ENCODE results near the gene TANC1.

The TANC1 gene

DNA sequence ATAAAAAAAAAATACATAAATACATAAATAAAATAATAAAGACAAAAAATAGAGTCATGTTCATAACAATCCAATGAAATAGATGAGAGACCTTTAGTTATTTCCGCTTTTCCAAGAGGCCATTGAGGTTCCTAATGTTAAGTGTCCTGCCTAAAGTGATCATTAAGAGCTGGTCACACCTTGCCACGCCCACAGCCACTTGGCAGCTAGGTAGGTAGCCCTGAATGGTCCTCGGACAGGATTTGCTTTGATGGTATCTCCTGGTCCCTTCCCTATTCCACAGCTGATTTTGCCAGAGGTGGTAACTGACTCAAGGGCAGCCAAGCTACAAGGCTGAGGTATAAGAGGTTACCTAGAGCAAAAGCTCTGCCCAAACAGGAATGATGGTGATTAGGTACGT is 24.5 kb upstream of the TANC1 start:
- TF ChIP-seq POLR2A (IDR thresholded peaks at IDR 0.05; ENCODE audit: low read depth, low read length): no peak
- FAIRE-seq (no peak), DNase-seq (ENCODE audit: insufficient read length, low spot score) (no peak)

DNA sequence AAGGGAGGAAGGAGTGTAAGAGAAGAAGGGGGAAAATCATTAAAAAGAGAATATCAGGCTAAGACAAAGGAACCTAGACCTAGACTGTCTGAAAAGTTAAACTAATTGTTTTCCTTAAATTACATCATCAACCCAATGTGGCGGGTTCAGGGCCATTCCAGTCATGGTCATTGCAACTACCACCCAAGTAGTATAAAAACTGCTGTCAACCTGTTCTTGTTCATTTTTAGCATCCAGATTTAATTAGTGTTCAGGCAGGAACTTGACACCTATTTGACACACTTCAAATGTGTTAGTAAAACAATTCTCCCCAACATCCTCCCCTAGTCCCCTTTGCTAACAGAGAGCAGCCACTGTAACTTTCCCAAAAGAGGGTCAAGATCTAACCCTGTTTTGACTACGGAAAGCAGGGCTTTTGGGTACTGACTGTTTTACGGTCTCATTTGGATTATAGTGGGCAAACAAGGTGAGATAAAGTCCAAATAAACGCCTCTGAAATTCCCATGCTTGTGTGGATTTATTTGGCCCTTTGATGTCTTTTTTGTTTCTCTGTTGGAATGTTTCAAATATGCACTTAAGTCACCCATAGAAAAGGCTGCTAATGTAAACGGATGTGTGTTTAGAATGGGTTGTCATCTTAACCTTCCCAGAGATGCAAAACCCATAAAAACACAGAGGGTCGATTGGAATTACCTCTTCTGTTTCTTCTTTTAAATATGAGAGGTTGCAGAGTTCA is 19.3 kb upstream of the TANC1 start:
- FAIRE-seq: no peak
- TF ChIP-seq POLR2A (IDR thresholded peaks at IDR 0.05; ENCODE audit: low read depth, low read length): no peak
- no peak for DNase-seq (ENCODE audit: insufficient read length, low spot score)

DNA sequence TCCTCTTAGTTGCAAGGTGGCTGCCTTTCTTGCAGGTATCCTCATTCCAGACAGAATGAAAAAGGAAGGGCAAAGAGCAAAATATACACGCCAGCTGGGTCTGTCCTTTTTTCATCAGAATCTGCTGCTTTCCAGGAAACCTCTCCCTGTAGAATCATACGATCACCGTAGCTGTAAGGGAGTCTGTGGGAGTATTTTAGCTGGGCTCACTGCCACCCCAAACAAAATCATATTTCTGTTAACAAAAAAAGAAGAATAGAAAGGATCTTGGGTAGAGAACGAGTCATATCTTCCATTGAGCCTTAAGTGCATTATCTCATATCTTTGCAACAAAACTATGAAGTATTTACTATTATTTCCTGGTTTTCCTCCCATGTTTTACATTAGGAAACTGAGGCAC is 15.0 kb upstream of the TANC1 start:
- DNase-seq (ENCODE audit: insufficient read length, low spot score) (no peak), FAIRE-seq (no peak)
- TF ChIP-seq POLR2A (IDR thresholded peaks at IDR 0.05; ENCODE audit: low read depth, low read length): no peak

DNA sequence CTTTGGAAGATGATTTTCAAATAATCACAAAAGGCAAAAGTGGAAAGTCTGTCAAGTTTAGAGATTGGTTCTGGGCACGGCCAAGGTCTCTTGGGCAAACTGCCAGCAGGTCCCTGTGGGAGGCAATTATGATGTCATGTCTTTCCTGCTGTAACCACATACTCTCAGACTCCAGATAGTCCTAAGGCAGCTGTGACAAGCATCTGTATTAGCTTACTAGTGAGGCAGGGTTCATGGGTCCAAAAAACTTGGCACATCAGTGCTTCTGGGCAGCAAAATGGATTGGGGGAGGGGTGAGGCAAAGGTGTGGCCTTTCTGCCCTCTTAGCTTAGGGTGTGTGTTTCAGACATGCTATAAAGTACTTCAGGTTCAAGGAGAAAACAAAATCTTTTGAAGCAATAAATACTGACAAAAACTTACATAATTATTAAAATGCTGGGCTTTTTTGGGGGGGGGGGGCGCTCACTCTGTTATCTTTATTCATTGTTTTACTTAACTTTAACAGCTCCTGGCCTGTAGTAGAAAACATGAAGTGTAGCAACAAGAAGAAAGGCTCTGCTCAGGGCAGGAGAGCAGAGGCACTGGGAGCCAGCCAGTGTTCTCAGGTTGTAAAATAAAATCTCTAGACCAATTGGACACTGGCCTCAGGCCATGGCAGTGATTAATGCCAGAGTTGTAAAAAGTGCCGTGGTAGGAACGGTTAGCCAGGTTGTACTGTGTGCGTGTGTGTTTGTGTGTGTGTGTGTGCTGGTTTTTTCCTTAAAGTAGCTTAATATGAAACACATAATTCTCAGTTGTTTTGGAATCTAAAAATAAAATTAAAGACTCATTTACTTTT is 14.3 kb upstream of the TANC1 start:
- no peak for DNase-seq (ENCODE audit: insufficient read length, low spot score)
- FAIRE-seq: peak; percentile 93
- TF ChIP-seq POLR2A (IDR thresholded peaks at IDR 0.05; ENCODE audit: low read depth, low read length): no peak

DNA sequence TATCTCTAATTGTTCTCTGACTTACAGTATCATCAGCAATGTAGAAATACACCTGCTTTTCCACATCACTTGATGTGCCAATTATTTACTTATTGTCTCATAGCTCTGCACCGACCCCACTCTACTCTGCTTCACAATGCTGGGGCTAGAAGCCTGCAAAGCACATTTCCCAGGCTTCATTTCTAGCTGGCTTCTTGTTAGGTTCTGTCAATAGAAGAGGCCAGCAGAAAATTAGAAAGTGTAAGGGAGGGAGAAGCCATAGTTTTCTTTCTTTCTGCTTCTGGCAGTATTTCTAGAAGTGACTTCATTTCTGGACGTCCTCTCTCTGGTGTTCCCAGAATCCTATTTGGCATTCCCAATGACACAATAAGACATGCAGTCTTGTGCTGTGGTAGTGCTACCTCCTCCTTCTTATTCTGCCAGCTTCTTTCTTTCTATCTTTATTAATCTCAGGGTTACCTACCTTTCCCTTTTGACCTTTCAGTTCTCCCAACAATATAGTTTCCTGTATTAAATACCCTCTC is 12.5 kb upstream of the TANC1 start:
- DNase-seq (ENCODE audit: insufficient read length, low spot score) (no peak), FAIRE-seq (no peak)
- TF ChIP-seq POLR2A (IDR thresholded peaks at IDR 0.05; ENCODE audit: low read depth, low read length): no peak

DNA sequence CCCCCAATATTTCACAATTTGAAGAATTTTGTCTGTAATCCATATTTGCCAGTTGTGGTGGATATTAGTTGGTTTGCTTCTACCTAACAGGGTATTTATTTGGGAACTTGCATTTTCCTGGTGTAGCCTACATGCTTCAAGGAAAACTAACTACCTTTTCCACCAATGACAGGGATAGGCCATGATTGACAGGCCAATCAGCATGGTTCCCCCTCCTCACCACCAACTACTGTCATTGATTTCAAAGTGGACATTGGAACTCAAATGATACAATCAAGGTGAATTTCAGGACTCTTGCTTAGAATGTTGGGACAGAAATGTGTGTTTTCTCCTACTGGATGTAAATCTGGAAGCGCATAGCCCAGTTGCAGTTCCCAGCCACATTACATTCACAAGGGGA is 10.1 kb upstream of the TANC1 start:
- no peak for DNase-seq (ENCODE audit: insufficient read length, low spot score)
- FAIRE-seq: no peak
- no peak for TF ChIP-seq POLR2A (IDR thresholded peaks at IDR 0.05; ENCODE audit: low read depth, low read length)

DNA sequence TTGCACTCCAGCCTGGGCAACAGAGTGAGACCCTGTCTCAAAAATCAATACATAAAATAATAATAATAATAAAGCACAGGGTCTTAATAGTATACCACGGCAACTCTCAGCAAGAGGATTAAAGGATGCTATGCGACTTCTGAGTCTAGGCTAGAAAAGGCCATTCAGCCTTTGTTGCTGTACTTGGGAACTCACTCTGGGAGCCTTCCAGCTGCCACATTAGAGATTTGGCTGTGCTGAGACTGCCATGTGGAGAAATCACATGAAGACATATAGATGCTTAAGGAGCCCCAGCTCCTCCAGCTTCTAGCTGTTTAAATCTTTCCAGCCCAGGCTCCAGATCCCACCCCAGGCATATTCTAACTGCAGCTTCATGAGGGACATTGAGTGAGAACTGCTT is 8.2 kb upstream of the TANC1 start:
- TF ChIP-seq POLR2A (IDR thresholded peaks at IDR 0.05; ENCODE audit: low read depth, low read length): no peak
- no peak for FAIRE-seq
- no peak for DNase-seq (ENCODE audit: insufficient read length, low spot score)

DNA sequence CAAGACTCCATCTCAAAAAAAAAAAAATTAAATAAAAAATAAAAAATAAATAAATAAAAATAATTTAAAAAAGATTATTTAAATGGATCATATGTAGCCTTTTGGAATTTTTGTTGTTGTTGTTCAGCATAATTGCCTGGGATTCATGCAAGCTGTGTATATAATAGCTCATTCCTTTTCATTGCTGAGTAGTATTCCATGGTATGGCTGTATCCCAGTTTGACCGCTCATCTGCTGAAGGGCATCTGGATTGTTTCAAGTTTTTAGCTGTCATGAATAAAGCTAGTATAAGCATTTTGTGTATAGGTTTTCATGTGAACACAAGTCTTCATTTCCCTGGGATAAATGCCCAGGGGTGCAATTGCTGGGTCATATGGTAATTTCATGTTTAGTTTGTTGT is 6.4 kb upstream of the TANC1 start:
- TF ChIP-seq POLR2A (IDR thresholded peaks at IDR 0.05; ENCODE audit: low read depth, low read length): no peak
- DNase-seq (ENCODE audit: insufficient read length, low spot score) (no peak), FAIRE-seq (no peak)

DNA sequence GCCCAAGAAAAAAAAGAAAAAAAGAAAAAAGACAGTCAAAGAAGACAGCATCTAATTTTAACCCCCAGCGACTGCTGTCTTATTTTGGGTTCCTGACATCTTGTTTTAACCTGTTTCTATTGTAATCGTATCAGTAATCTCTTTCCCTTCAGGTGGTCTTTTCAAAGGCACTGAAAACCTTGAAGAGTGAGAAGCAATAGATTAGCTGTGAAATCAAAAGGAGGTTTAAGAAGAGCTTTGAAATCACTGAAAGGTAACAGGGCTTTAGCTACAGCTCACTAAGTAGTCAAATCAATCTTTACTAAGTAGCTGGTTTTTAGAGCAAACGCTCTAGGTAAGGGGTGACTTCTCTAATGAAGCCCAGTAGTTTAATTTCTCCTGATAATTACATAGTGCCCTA is 5.4 kb upstream of the TANC1 start:
- no peak for DNase-seq (ENCODE audit: insufficient read length, low spot score)
- no peak for FAIRE-seq
- TF ChIP-seq POLR2A (IDR thresholded peaks at IDR 0.05; ENCODE audit: low read depth, low read length): no peak

DNA sequence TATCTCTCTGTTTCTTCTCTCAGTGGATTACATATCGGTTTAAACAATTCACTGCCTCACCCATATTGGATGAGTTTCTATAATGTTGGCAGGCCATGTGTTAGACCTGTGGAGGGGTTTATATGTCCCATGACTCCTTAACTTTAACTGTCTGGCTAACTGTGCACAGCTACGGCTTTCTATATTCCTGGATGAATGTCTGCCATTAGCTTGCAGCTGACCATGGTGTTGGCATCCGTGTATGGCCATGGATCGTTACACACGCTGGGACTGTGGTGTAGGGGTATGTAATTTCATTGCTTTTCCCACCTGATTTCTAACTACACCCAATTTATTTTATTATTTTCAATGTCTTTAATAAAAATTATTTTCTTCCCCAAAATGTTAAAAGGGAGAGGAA is 3.3 kb upstream of the TANC1 start:
- FAIRE-seq (no peak), DNase-seq (ENCODE audit: insufficient read length, low spot score) (no peak)
- no peak for TF ChIP-seq POLR2A (IDR thresholded peaks at IDR 0.05; ENCODE audit: low read depth, low read length)

DNA sequence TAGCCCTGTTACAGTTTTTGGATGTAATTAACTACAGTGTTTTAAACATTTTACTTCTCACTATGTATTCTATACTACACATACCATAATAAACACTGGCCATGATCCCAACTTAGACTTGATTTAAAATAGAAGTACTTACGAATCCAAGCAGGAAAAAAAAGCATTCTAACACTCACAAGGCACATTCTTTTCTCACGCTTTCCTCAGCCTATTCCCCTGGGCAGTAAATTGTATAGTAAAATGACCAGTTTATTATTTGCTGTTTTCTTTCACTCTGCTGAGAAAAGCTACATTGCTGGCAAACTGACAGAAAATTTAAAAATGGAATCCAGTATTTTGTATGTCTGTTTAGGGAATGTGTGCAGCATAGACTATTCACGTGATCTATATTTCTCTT is 2.8 kb upstream of the TANC1 start:
- TF ChIP-seq POLR2A (IDR thresholded peaks at IDR 0.05; ENCODE audit: low read depth, low read length): no peak
- FAIRE-seq (peak; percentile 58), DNase-seq (ENCODE audit: insufficient read length, low spot score) (no peak)

DNA sequence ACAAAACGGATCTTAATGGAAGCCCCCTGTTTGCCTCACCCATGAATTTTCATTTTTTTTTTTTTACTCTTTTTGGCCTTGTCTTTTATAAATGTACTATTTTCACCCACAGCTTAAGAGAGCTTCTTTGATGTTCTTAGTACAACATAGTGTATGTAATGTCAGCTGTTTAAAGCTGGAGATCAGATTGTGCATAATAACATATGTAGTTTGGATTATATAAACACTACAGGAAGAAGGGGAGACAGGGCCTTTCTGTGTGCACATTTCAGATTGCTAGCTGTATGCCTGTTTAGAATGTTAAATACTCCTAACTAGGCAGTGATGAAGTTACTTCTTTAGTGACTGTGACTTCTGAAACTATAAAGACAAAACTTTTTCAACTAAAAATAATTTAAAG is 2.1 kb upstream of the TANC1 start:
- TF ChIP-seq POLR2A (IDR thresholded peaks at IDR 0.05; ENCODE audit: low read depth, low read length): no peak
- FAIRE-seq (peak; percentile 20), DNase-seq (ENCODE audit: insufficient read length, low spot score) (no peak)

DNA sequence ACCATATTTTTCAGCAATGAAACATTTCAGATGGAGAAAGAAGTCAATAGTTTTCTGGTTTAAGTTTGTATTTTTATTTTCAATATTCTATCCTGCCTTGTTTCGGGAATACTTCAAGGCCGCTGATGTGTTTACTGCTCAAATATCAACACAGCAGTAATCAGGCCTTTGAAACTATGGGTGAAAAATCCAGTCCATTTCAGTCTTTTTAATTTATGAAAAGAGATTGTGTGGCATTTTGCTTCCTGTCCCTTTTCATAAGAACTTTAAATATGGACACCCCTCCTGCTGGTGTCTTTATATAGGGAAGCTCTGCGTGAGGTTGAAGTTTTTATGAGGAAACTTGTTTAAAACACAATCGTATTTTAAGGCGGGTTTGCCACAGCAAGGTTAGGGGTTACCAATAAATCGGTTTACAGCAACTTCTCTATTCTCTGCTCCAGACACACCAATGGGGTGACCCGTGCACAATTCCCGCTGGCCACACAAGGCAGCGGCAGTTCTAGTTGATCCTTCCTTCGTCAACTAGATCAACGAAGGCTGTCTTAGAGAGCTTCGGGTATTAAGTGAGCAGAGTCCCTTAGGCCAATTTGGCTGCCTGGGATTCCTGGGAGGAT is 1.2 kb upstream of the TANC1 start:
- TF ChIP-seq POLR2A (IDR thresholded peaks at IDR 0.05; ENCODE audit: low read depth, low read length): no peak
- no peak for DNase-seq (ENCODE audit: insufficient read length, low spot score)
- peak; percentile 61 for FAIRE-seq

DNA sequence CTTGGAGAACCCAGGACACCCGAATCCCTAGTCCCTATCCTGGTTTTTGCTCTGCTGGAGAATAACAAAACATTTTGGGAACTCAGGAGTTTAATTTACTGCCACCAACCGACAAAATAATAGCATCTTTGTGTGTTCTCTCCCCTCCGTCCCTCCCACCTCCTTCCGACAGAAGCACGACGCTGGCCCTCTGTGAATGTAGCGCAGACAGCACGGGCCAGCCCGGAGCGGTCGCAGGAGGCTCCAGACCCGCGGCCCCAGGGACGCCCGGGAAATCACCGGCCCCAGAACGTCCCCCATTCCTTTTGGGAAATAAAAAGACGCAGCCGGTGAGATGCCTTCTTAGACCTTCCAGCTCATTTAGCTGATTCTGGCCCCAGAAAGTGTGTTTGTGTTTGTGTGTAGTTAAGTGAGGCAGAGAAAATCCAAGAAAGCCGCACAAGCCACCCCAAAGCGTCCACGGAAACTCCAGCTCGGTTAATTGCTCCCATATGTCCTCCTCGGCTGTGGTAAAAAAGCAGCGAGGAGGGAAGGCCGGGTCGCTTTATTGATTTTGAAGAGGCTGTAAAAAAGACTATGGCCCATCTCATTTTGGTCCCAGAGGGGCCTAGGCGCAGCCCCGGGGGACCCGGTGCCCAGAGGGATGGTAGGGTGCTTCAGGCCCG is 577 bp upstream of the TANC1 start:
- TF ChIP-seq POLR2A (IDR thresholded peaks at IDR 0.05; ENCODE audit: low read depth, low read length): no peak
- DNase-seq (ENCODE audit: insufficient read length, low spot score): no peak
- no peak for FAIRE-seq
